GM19468 (cell line): ENCODE data around the gene ENTPD1.
"Not testable (repeated sequence)": the region's sequence is repeated elsewhere in the genome, so short reads cannot be mapped to it uniquely, and the experiment has no call there.

Source experiments
- ATAC-seq: cut with Tn5 transposase; IDR thresholded peaks from one replicate; pipeline ENCODE4 v1.9.1; 2021; ENCODE audit warnings: mild to moderate bottlenecking, moderate library complexity, moderate number of reproducible peaks; ENCODE audit not compliant: unreplicated experiment; ENCODE audit errors: extremely low read depth

ENTPD1 gene

GRCh38 chr10:95847007-95847406, 91.0 kb downstream of the ENTPD1 start:
- no peak for ATAC-seq

- ATAC-seq = no peak
Measured at GRCh38 chr10:95848841-95849240, 92.9 kb downstream of the ENTPD1 start.

GRCh38 chr10:95850791-95851190, 94.8 kb downstream of the ENTPD1 start:
- ATAC-seq = no peak

GRCh38 chr10:95860166-95860940, 104.4 kb downstream of the ENTPD1 start:
- no peak for ATAC-seq

- ATAC-seq = no peak
Measured at GRCh38 chr10:95861386-95861785, 105.4 kb downstream of the ENTPD1 start.

- ATAC-seq = peak; percentile 79
Measured at GRCh38 chr10:95864906-95865813, 109.2 kb downstream of the ENTPD1 start.

GRCh38 chr10:95865814-95866466, 110.0 kb downstream of the ENTPD1 start:
- ATAC-seq = no peak

GRCh38 chr10:95866467-95866842, 110.5 kb downstream of the ENTPD1 start:
- ATAC-seq = no peak

GRCh38 chr10:95867866-95868265, 111.9 kb downstream of the ENTPD1 start:
- ATAC-seq = no peak

- no peak for ATAC-seq
Measured at GRCh38 chr10:95872158-95872711, 116.3 kb downstream of the ENTPD1 start.

- ATAC-seq = no peak
Measured at GRCh38 chr10:95873139-95873538, 117.2 kb downstream of the ENTPD1 start.

- no peak for ATAC-seq
Measured at GRCh38 chr10:95873651-95874050, 117.7 kb downstream of the ENTPD1 start.

GRCh38 chr10:95874783-95875182, 118.8 kb downstream of the ENTPD1 start:
- not testable (repeated sequence) for ATAC-seq

- no peak for ATAC-seq
Measured at GRCh38 chr10:95876756-95877155, 120.8 kb downstream of the ENTPD1 start.

- ATAC-seq = no peak
Measured at GRCh38 chr10:95877881-95878280, 121.9 kb downstream of the ENTPD1 start.

- no peak for ATAC-seq
Measured at GRCh38 chr10:95880704-95881103, 124.7 kb downstream of the ENTPD1 start.

GRCh38 chr10:95881316-95881715, 125.4 kb downstream of the ENTPD1 start:
- ATAC-seq = no peak

- no peak for ATAC-seq
Measured at GRCh38 chr10:95889830-95890229, 133.9 kb downstream of the ENTPD1 start.

GRCh38 chr10:95896071-95896850, 140.3 kb downstream of the ENTPD1 start:
- no peak for ATAC-seq
